Transverse colon (tissue), 4 donors: ENCODE results near the gene BCAR3. TPM values are rescaled to one million over a fixed set of nuclear protein-coding genes. Genes with fewer than 3 reads are reported as not detected.
A peak's percentile ranks its signal among the peaks of the same experiment; 100 is the strongest.
"Not testable (repeated sequence)": the region's sequence is repeated elsewhere in the genome, so short reads cannot be mapped to it uniquely, and the experiment has no call there.

Experiments used
- DNase-seq: peaks from one replicate; pipeline ENCODE4 v3.0.0-alpha.2; 2019
- H3K27ac ChIP-seq, 4 donors: fragments of 200-600 bp; sonication (generic); 2 replicates each; pipeline ENCODE4 v1.5.1; 2016 to 2018; ENCODE audit warnings: inconsistent platforms in 4 of 4
- H3K27me3 ChIP-seq: fragments of 200-600 bp; sonication (generic); 2 replicates; pipeline ENCODE4 v1.5.1; 2017; ENCODE audit warnings: inconsistent platforms
- H3K36me3 ChIP-seq, 4 donors: fragments of 200-600 bp; sonication (generic); 2 replicates each; pipeline ENCODE4 v1.5.1; 2017 to 2019; ENCODE audit warnings: inconsistent platforms in 4 of 4
- H3K4me1 ChIP-seq, 4 donors: fragments of 200-600 bp; sonication (generic); 2 replicates each; pipeline ENCODE4 v1.5.1; 2017 to 2020; ENCODE audit warnings: inconsistent platforms in 4 of 4
- H3K4me3 ChIP-seq, 4 donors: fragments of 200-600 bp; sonication (generic); 1 replicate in 1 of 4; 2 replicates in 3 of 4; pipeline versions ENCODE4 v1.5.1 to v1.6.1; 2017 to 2019; ENCODE audit warnings: inconsistent platforms in 4 of 4
- H3K9me3 ChIP-seq, 2 donors: fragments of 200-600 bp; sonication (generic); 2 replicates each; pipeline ENCODE4 v1.5.1; 2017 to 2019; ENCODE audit warnings: inconsistent platforms in 2 of 2
- EP300 ChIP-seq: sonication (generic); formaldehyde crosslinking; IDR thresholded peaks from one replicate; pipeline ENCODE4 v1.6.1; 2017; ENCODE audit warnings: antibody characterized with exemption, low read depth
- POLR2A ChIP-seq: fragments of 450-650 bp; IDR thresholded peaks from one replicate; pipeline ENCODE4 v1.6.1; 2016; ENCODE audit warnings: antibody characterized with exemption, mild to moderate bottlenecking, moderate library complexity
- POLR2AphosphoS5 ChIP-seq, 3 donors: sonication (generic); formaldehyde crosslinking; IDR thresholded peaks; one replicate each; pipeline ENCODE4 v1.6.1; 2016; ENCODE audit warnings: antibody characterized with exemption in 3 of 3
- WGBS, 2 donors: methylation state at CpG; one replicate each; pipeline ENCODE4 v1.1.5; 2018; ENCODE audit warnings: low coverage in 1 of 2; 5-methylcytosine and 5-hydroxymethylcytosine counted together
- in situ Hi-C, 4 donors: fragments of 200-750 bp; cut with MboI; loops; one replicate each; pipeline versions ENCODE4 v1.15.0 to v1.15.1; 2017; ENCODE audit warnings: low sequenced_read_pairs in 3 of 4, low pct_ligation_motif_present in 1 of 4, low pct_unique_long_range_greater_than_20kb in 1 of 4
- intact Hi-C: fragments of 100-400 bp; cut with DNase I; formaldehyde crosslinking; loops from one replicate; pipeline ENCODE4 v1.15.1; 2023; ENCODE audit warnings: low total_unique reads
- total RNA-seq, 4 donors: library from RNA; depleted of rRNA; stranded (reverse); fragments of >200 nt; gene quantifications; one replicate each; pipeline ENCODE4 v1.1.0, GENCODE V29; 2016
- TF ChIP-seq, protein P1 (sequence below), 5 experiments: fragments of 200-600 bp in 3 of 5; fragments of 450-650 bp in 2 of 5; sonication (generic) in 3 of 5; IDR thresholded peaks; 1 replicate in 2 of 5; 2 replicates in 3 of 5; pipeline ENCODE4 v1.5.1; 2016 to 2017; ENCODE audit warnings: antibody characterized with exemption in 5 of 5, inconsistent platforms in 3 of 5, mild to moderate bottlenecking in 2 of 5, moderate library complexity in 1 of 5

The BCAR3 gene
- total RNA-seq, 4 donors from 2014 or later: 12.3 to 71.7 (median 40.5) TPM

- peaks cover 0 to 15% (median 3%) of the 10 kb centered on the region in 4 donors for H3K36me3 ChIP-seq
- no peaks in the 10 kb centered on the region for H3K9me3 ChIP-seq
- no peak for DNase-seq
- intact Hi-C loops (no loop called here), in situ Hi-C loops (no loop called here)
- no peaks in the 10 kb centered on the region for H3K27me3 ChIP-seq
- H3K4me1 ChIP-seq: peaks cover 10 to 42% (median 30%) of the 10 kb centered on the region in 4 donors
- no peak overlapping the region for H3K4me3 ChIP-seq
- WGBS, 2 donors: 83 to 91% methylated on average over 1 to 2 of the region's 2 CpGs
- H3K27ac ChIP-seq: no peak overlapping the region
- TF ChIP-seq, protein P1, sequence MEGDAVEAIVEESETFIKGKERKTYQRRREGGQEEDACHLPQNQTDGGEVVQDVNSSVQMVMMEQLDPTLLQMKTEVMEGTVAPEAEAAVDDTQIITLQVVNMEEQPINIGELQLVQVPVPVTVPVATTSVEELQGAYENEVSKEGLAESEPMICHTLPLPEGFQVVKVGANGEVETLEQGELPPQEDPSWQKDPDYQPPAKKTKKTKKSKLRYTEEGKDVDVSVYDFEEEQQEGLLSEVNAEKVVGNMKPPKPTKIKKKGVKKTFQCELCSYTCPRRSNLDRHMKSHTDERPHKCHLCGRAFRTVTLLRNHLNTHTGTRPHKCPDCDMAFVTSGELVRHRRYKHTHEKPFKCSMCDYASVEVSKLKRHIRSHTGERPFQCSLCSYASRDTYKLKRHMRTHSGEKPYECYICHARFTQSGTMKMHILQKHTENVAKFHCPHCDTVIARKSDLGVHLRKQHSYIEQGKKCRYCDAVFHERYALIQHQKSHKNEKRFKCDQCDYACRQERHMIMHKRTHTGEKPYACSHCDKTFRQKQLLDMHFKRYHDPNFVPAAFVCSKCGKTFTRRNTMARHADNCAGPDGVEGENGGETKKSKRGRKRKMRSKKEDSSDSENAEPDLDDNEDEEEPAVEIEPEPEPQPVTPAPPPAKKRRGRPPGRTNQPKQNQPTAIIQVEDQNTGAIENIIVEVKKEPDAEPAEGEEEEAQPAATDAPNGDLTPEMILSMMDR (IDR thresholded peaks at IDR 0.05): no peak
- TF ChIP-seq POLR2AphosphoS5 (IDR thresholded peaks at IDR 0.05) (no peak), EP300 (no peak), POLR2A (no peak)
Measured at GRCh38 chr1:93556291-93556690, 125.3 kb downstream of the BCAR3 start.

DNA sequence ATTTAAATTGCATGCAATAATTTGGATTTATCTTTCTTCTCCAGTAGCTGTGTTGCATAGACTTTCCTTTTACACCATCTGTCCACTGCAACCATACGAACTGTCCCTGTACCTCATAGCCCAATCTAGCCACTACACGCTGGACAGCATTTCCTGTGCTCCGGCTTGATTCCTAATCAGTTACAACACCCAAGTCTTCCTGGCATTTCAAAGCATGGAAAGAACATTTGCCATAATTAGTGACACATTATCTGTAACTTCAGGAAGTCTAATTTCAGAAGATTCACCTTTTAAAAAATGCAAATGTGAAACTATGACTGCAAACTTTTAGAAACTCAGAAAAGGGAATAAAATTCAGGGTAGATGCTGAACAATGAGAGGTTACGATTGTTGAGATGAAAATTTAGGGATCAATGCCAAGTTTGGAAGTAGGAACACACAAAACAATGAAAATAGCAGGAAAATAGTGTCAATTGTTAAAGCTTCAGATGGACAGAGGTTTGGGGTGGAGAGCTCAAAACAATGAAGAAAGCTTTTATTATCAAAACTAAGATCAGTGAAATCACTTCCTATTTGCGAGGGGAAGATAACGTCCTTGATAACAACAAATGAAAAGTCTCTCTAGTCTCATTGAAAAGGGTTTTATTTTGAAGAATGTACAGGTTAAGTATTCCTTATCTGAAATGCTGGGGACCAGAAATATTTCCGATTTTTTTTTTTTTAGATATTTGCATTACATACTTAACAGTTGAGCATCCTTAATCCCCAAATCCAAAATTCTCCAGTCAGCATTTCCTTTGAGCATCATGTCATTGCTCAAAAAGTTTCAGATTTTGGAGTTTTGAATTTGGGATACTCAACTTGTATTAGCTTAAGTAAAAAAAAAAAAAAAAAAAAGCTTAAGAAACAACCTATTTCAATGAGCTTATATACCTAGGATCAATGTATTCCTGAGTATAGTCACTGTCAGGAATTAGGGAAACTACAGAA lies 126.5 kb downstream of the BCAR3 start:
- Histone ChIP-seq H3K27ac (peak overlapping the region; percentile 60 to 78 (median 74)), H3K4me3 (no peak overlapping the region), H3K4me1 (peaks cover 10 to 42% (median 30%) of the 10 kb centered on the region in 4 donors), H3K36me3 (peaks cover 0 to 12% (median 3%) of the 10 kb centered on the region in 4 donors), H3K9me3 (no peaks in the 10 kb centered on the region), H3K27me3 (no peaks in the 10 kb centered on the region)
- TF ChIP-seq POLR2AphosphoS5 (IDR thresholded peaks at IDR 0.05) (no peak), EP300 (no peak)
- intact Hi-C loops (no loop called here), in situ Hi-C loops (no loop called here)
- DNase-seq: no peak
- WGBS, 2 donors: 43 to 49% methylated on average over 7 of the region's 7 CpGs

DNA sequence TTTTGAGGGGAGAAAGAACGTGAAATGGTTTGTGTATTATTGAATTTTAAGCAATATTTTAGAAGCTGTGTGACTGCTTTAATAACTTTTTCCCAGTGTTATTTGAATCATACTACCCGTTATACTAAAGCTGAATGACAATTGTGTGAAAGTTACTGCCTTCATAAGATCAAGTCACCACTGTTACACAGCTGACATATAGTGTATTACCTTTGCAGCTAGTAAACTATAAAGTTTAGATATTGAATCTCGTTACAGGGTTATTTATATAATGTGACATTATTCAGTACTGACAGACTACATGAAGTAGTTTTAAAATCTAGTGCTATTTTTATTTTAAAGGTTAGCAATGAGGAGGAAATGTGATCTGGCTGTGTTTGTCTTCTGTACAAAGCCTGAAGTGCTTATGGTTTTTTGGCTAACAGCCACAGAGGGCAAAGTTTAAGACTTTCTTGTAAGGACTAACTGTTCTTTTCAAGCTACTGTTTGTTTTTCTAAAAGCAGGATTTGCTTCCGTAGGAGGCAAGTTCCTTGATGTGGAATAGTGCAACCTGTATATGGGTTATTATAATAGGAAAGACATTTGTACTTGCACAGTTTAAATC lies 127.6 kb downstream of the BCAR3 start:
- H3K27me3 ChIP-seq, H3K9me3 ChIP-seq, H3K36me3 ChIP-seq, in situ Hi-C loops, intact Hi-C loops, DNase-seq: not testable (repeated sequence)
- Histone ChIP-seq H3K4me1 (peaks cover 10 to 42% (median 30%) of the 10 kb centered on the region in 4 donors), H3K27ac (peak overlapping the region; percentile 60 to 78 (median 74)), H3K4me3 (peak overlapping the region in 1 of 4 donors; percentile 3)
- TF ChIP-seq POLR2AphosphoS5 (IDR thresholded peaks at IDR 0.05): peak in 2 of 3 donors; percentile 60 to 72
- 33 to 38% methylated on average over 4 of the region's 4 CpGs for WGBS, 2 donors

DNA sequence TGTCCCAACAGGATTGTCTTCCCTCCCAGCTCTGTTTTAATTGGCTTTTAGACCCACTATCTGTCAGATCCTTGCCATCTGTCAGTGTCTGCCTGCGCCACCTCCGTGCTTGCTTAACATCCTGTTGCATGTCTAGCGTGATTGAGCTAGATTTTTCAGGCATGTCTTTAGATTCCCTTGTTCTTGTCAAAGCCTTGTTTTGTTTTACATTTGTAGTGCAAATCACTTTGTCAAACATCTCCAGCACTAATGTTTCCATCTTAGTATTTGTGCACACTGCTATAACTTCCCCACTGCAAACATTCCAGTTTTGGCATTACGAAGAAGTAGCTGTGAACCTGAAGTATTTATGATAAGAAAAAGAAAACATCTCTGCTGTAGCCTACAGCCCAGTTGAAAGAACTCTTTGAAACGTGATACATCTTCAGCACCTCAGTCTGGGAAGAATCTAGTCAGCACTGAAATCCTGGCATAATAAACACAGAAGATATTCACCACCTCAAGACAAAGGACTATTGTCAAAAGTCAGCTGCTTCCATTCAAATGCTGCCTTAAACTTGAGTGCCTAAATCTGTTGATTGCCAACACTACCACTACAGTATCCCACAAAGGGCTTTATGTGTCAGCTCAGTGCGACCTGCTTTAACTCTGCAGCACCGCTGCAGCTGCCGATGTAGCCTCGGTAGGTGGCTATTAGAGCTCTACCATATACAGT lies 128.7 kb downstream of the BCAR3 start:
- no peaks in the 10 kb centered on the region for H3K27me3 ChIP-seq
- in situ Hi-C loops: no loop called here
- WGBS, 2 donors: 24 to 28% methylated on average over 9 of the region's 9 CpGs
- H3K27ac ChIP-seq: peak overlapping the region; percentile 60 to 78 (median 74)
- H3K4me1 ChIP-seq: peaks cover 10 to 42% (median 30%) of the 10 kb centered on the region in 4 donors
- no peak for DNase-seq
- H3K36me3 ChIP-seq: peaks cover 0 to 8% (median 0%) of the 10 kb centered on the region in 4 donors
- no peak overlapping the region for H3K4me3 ChIP-seq
- intact Hi-C loops: no loop called here
- TF ChIP-seq POLR2AphosphoS5 (IDR thresholded peaks at IDR 0.05) (no peak), POLR2A (no peak), EP300 (no peak)
- TF ChIP-seq, protein P1 (IDR thresholded peaks at IDR 0.05): no peak
- H3K9me3 ChIP-seq: no peaks in the 10 kb centered on the region
